Parathyroid adenoma (tissue), 2 donors: ENCODE measurements around the gene FAM131A.

ENCODE experiments used
- H2AFZ ChIP-seq: fragments of 300-600 bp; sonication (generic); one replicate; pipeline ENCODE4 v1.7.0; 2017; ENCODE audit warnings: antibody characterized with exemption, mild to moderate bottlenecking
- H3K27ac ChIP-seq: fragments of 300-600 bp; sonication (generic); one replicate; pipeline ENCODE4 v1.7.0; 2017
- H3K27me3 ChIP-seq: fragments of 300-600 bp; sonication (generic); one replicate; pipeline ENCODE4 v1.7.0; 2017; ENCODE audit warnings: low read length; ENCODE audit not compliant: control insufficient read depth, insufficient read depth
- H3K36me3 ChIP-seq: fragments of 300-600 bp; sonication (generic); one replicate; pipeline ENCODE4 v1.7.0; 2017; ENCODE audit warnings: low read length; ENCODE audit not compliant: control insufficient read depth, insufficient read depth
- H3K4me1 ChIP-seq: fragments of 300-600 bp; sonication (generic); one replicate; pipeline ENCODE4 v1.7.0; 2017; ENCODE audit warnings: control low read depth
- H3K4me2 ChIP-seq: fragments of 300-600 bp; sonication (generic); one replicate; pipeline ENCODE4 v1.7.0; 2017; ENCODE audit warnings: low read length
- H3K4me3 ChIP-seq: fragments of 300-600 bp; sonication (generic); one replicate; pipeline ENCODE4 v1.7.0; 2017; ENCODE audit warnings: low read depth, low read length
- H3K79me2 ChIP-seq: fragments of 300-600 bp; sonication (generic); one replicate; pipeline ENCODE4 v1.7.0; 2017; ENCODE audit warnings: control low read depth
- H3K9ac ChIP-seq: fragments of 300-600 bp; sonication (generic); one replicate; pipeline ENCODE4 v1.7.0; 2017; ENCODE audit warnings: mild to moderate bottlenecking
- H3K9me3 ChIP-seq: fragments of 300-600 bp; sonication (generic); one replicate; pipeline ENCODE4 v1.7.0; 2017; ENCODE audit warnings: low read length; ENCODE audit not compliant: control insufficient read depth
- TF ChIP-seq, protein P1 (sequence below): fragments of 300-600 bp; sonication (generic); IDR thresholded peaks from one replicate; pipeline ENCODE4 v1.7.0; 2017; ENCODE audit warnings: antibody characterized with exemption, mild to moderate bottlenecking
- donor health status: primary hyperparathyroidism.

FAM131A gene

DNA sequence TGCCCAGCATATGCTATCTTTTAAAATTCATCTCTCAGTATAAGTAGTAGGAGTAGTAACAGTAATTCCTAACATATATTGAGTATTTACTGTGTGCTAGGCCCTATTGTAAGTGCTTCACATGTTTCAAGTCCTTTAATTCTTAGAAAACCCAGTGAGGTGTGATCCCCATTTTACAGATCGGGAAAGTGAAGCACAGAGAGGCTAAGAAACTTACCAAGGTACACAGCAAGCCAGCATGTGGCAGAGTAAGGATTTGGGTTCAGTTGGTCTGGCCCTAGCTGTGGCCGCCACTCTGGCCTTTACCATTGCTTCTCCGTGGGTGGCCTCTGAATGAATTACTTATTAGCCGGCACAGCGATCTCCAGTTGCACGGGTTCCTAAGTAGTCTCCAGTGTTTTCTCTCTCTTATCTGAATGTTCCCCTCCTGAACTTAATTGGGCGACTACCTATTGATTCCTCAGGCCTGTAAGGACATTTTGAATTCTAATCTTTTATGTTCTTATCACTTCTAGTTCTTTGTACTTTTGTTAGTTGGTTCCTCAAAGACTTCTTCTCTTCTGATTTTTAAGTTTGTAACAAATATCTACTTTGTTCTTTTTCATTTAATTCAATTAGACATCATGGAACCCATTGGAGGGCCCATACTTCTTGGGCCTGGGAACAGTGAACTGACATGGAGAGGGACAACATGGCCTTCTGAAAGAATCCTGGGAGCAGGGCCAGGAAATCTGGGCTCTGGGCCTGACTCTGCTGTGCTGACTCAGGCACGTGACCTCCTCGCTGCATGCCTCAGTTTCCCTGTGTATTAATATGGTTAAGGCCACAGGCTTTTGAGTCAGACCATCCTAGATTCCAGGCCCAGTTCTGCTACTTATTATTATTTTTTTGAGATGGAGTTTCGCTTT is 12.4 kb downstream of the FAM131A start:
- Histone ChIP-seq H3K4me1 (peaks cover 14% of the 10 kb centered on the region), H3K9ac (no peak overlapping the region), H3K27me3 (no peaks in the 10 kb centered on the region), H2AFZ (no peak overlapping the region), H3K36me3 (no peaks in the 10 kb centered on the region), H3K27ac (no peak overlapping the region), H3K9me3 (no peaks in the 10 kb centered on the region), H3K4me3 (no peak overlapping the region), H3K4me2 (no peak overlapping the region), H3K79me2 (no peaks in the 10 kb centered on the region)
- TF ChIP-seq, protein P1, sequence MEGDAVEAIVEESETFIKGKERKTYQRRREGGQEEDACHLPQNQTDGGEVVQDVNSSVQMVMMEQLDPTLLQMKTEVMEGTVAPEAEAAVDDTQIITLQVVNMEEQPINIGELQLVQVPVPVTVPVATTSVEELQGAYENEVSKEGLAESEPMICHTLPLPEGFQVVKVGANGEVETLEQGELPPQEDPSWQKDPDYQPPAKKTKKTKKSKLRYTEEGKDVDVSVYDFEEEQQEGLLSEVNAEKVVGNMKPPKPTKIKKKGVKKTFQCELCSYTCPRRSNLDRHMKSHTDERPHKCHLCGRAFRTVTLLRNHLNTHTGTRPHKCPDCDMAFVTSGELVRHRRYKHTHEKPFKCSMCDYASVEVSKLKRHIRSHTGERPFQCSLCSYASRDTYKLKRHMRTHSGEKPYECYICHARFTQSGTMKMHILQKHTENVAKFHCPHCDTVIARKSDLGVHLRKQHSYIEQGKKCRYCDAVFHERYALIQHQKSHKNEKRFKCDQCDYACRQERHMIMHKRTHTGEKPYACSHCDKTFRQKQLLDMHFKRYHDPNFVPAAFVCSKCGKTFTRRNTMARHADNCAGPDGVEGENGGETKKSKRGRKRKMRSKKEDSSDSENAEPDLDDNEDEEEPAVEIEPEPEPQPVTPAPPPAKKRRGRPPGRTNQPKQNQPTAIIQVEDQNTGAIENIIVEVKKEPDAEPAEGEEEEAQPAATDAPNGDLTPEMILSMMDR = no peak

DNA sequence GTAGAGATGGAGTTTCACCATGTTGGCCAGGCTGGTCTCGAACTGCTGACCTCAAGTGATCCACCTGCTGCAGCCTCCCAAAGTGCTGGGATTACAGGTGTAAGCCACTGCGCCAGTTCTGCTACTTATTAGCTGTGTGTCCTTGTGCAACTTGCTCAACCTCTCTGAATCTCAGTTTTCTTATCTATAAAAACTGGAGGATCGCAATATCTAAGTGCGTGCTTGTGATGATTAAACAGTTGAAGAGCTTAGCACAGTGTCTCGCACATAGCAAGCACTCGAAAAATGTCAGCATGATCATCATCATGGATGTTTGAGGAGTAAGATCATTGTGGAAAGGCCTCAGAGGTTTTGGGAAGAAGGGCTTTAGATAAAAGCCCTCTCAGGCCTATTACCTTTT is 13.2 kb downstream of the FAM131A start:
- no peak overlapping the region for H3K4me2 ChIP-seq
- peaks cover 11% of the 10 kb centered on the region for H3K4me1 ChIP-seq
- TF ChIP-seq, protein P1 = no peak
- no peaks in the 10 kb centered on the region for H3K9me3 ChIP-seq
- no peak overlapping the region for H2AFZ ChIP-seq
- H3K4me3 ChIP-seq = no peak overlapping the region
- no peak overlapping the region for H3K9ac ChIP-seq
- H3K36me3 ChIP-seq = no peaks in the 10 kb centered on the region
- no peak overlapping the region for H3K27ac ChIP-seq
- no peaks in the 10 kb centered on the region for H3K27me3 ChIP-seq
- no peaks in the 10 kb centered on the region for H3K79me2 ChIP-seq

DNA sequence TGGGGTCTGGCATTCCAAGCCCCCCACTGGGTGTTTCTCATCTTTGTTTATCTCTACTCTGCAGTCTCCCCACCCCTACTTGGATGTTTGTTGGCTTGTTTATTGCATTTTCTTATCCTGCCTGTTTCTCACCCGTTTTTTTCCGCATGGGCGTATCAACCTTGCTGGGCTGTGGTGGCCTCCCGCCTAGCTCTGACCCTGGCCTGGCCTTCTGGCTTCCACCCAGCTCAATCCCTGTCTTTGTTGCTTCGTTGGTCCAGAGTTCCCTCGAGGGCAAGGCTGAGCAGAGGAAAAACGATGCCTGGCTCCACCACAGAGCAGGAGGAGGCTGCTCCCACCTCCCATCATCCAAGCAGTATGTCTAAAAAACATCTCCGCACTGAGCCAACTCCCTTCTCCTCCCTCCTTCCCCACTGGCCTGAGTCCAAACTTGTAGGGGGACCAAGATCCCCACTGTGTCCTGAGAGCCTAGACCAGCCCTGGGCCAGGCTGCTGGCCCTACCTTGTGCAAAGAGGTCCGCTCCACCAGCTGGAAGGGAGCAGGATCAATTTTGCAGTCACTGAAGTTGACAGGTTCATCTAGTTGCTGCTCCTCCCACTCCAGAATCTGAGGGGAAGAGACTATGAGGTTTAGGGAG is 14.2 kb downstream of the FAM131A start:
- no peak overlapping the region for H2AFZ ChIP-seq
- H3K9me3 ChIP-seq = no peaks in the 10 kb centered on the region
- H3K36me3 ChIP-seq = no peaks in the 10 kb centered on the region
- TF ChIP-seq, protein P1 = no peak
- H3K79me2 ChIP-seq = no peaks in the 10 kb centered on the region
- no peak overlapping the region for H3K4me3 ChIP-seq
- peaks cover 11% of the 10 kb centered on the region for H3K4me1 ChIP-seq
- H3K27ac ChIP-seq = no peak overlapping the region
- H3K4me2 ChIP-seq = no peak overlapping the region
- H3K27me3 ChIP-seq = no peaks in the 10 kb centered on the region
- no peak overlapping the region for H3K9ac ChIP-seq

DNA sequence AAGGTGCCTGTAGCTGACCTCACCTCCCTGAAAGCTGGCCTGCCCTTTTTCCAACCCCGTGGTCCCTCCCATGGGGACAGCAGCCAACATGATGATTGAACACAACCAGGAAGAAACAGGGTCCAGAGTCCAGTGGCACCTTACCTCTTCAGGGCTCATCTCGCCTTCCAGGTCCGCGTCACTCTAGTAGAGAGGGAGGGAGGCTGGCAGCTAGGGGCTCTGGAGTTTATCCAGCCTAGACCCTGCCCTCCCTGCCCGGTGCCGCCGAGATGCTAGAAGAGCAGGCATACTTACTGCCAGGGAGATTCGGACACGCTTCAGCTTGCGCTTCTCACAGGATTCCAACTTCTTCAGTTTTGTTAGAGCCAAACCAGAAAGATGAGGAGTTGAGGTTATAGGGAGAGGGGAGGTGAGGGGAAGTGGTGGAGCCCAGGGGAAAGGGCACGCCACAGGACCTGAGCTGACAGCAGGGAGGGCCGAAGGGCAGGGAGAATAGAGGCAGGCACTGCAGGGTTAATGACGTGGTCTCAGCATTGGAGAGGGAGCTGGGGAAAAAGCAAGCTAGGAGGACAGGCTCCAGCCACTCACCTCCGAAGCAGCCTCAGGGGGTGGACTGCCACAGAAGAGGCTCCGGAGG is 14.9 kb downstream of the FAM131A start:
- no peak overlapping the region for H3K27ac ChIP-seq
- no peaks in the 10 kb centered on the region for H3K27me3 ChIP-seq
- no peak overlapping the region for H3K9ac ChIP-seq
- H3K36me3 ChIP-seq = no peaks in the 10 kb centered on the region
- H3K4me3 ChIP-seq = no peak overlapping the region
- no peaks in the 10 kb centered on the region for H3K9me3 ChIP-seq
- peaks cover 11% of the 10 kb centered on the region for H3K4me1 ChIP-seq
- no peak overlapping the region for H3K4me2 ChIP-seq
- no peaks in the 10 kb centered on the region for H3K79me2 ChIP-seq
- TF ChIP-seq, protein P1 = no peak
- H2AFZ ChIP-seq = no peak overlapping the region
